Measurements from ENCODE around the gene HNF4A.

- TF ChIP-seq EZH2 (IDR thresholded peaks at IDR 0.05; ENCODE audit: borderline replicate concordance, insufficient read depth, low read length, poor library complexity, severe bottlenecking) (no peak), TAF1 (IDR thresholded peaks at IDR 0.05; ENCODE audit: low read depth) (no peak), CTCF (IDR thresholded peaks at IDR 0.05; ENCODE audit: poor library complexity, severe bottlenecking) (no peak), MXI1 (conservative IDR thresholded peaks at IDR 0.05; ENCODE audit: poor library complexity, severe bottlenecking) (no peak), SMC3 (conservative IDR thresholded peaks at IDR 0.05; ENCODE audit: poor library complexity) (no peak)
These were observed 74.1 kb downstream of the HNF4A start for GRCh38 chr20:44429419-44430269.
